ENCODE measurements around the gene AGBL1.

Gene AGBL1

GRCh38 chr15:86942285-86942684 is 862.6 kb downstream of the AGBL1 start:
- DNase-seq (ENCODE audit: low read depth, low spot score), result no peak
- no peak overlapping the region for H3K4me3 ChIP-seq (ENCODE audit: low read depth, low read length)
- TF ChIP-seq CTCF (IDR thresholded peaks at IDR 0.05; ENCODE audit: low read depth, low read length), result no peak
- in situ Hi-C loops (cut with HindIII; ENCODE audit: low sequenced_read_pairs), result no loop called here

- no peak overlapping the region for H3K4me3 ChIP-seq (ENCODE audit: low read depth, low read length)
- in situ Hi-C loops (cut with HindIII; ENCODE audit: low sequenced_read_pairs), result no loop called here
- no peak for TF ChIP-seq CTCF (IDR thresholded peaks at IDR 0.05; ENCODE audit: low read depth, low read length)
- no peak for DNase-seq (ENCODE audit: low read depth, low spot score)
Observed at GRCh38 chr15:86948719-86949118, 869.0 kb downstream of the AGBL1 start.

- DNase-seq (ENCODE audit: low read depth, low spot score), result no peak
- TF ChIP-seq CTCF (IDR thresholded peaks at IDR 0.05; ENCODE audit: low read depth, low read length), result no peak
- no peak overlapping the region for H3K4me3 ChIP-seq (ENCODE audit: low read depth, low read length)
- in situ Hi-C loops (cut with HindIII; ENCODE audit: low sequenced_read_pairs), result no loop called here
Observed at GRCh38 chr15:86959254-86959653, 879.6 kb downstream of the AGBL1 start.

GRCh38 chr15:86961669-86962068 is 882.0 kb downstream of the AGBL1 start:
- no peak for TF ChIP-seq CTCF (IDR thresholded peaks at IDR 0.05; ENCODE audit: low read depth, low read length)
- H3K4me3 ChIP-seq (ENCODE audit: low read depth, low read length), result no peak overlapping the region
- no peak for DNase-seq (ENCODE audit: low read depth, low spot score)
- in situ Hi-C loops (cut with HindIII; ENCODE audit: low sequenced_read_pairs), result no loop called here

- in situ Hi-C loops (cut with HindIII; ENCODE audit: low sequenced_read_pairs), result no loop called here
- no peak for TF ChIP-seq CTCF (IDR thresholded peaks at IDR 0.05; ENCODE audit: low read depth, low read length)
- H3K4me3 ChIP-seq (ENCODE audit: low read depth, low read length), result no peak overlapping the region
- DNase-seq (ENCODE audit: low read depth, low spot score), result no peak
Observed at GRCh38 chr15:86964271-86964670, 884.6 kb downstream of the AGBL1 start.

- TF ChIP-seq CTCF (IDR thresholded peaks at IDR 0.05; ENCODE audit: low read depth, low read length), result no peak
- no peak for DNase-seq (ENCODE audit: low read depth, low spot score)
- in situ Hi-C loops (cut with HindIII; ENCODE audit: low sequenced_read_pairs), result no loop called here
- no peak overlapping the region for H3K4me3 ChIP-seq (ENCODE audit: low read depth, low read length)
Observed at GRCh38 chr15:86968244-86968643, 888.6 kb downstream of the AGBL1 start.

- no peak for DNase-seq (ENCODE audit: low read depth, low spot score)
- in situ Hi-C loops (cut with HindIII; ENCODE audit: low sequenced_read_pairs), result no loop called here
- TF ChIP-seq CTCF (IDR thresholded peaks at IDR 0.05; ENCODE audit: low read depth, low read length), result no peak
- no peak overlapping the region for H3K4me3 ChIP-seq (ENCODE audit: low read depth, low read length)
Observed at GRCh38 chr15:86969364-86969763, 889.7 kb downstream of the AGBL1 start.

All from astrocyte of the spinal cord (primary cell).